H9 (cell line): ENCODE data around the gene NAA60. TPM values are rescaled to one million over a fixed set of nuclear protein-coding genes. Genes with fewer than 3 reads are reported as not detected.

ENCODE experiments used
- DNase-seq: peaks from one replicate; pipeline ENCODE4 v3.0.0-alpha.2; 2017
- H2AFZ ChIP-seq: one replicate; pipeline ENCODE4 v1.6.1; 2013; ENCODE audit warnings: mild to moderate bottlenecking, low read length, control low read depth, moderate library complexity
- H2AK5ac ChIP-seq: 2 replicates; pipeline ENCODE4 v1.6.1; 2013; ENCODE audit warnings: low read length, control low read depth, mixed read lengths; ENCODE audit not compliant: insufficient read length
- H2BK120ac ChIP-seq: one replicate; pipeline ENCODE4 v1.6.1; 2013; ENCODE audit warnings: low read depth, mild to moderate bottlenecking, low read length, control low read depth, inconsistent platforms; ENCODE audit not compliant: poor library complexity, severe bottlenecking
- H2BK12ac ChIP-seq: 2 replicates; pipeline ENCODE4 v1.6.1; 2013; ENCODE audit warnings: low read length, control low read depth, mixed read lengths, low read depth; ENCODE audit not compliant: insufficient read length
- H2BK15ac ChIP-seq: 2 replicates; pipeline ENCODE4 v1.6.1; 2013; ENCODE audit warnings: low read depth, low read length, control low read depth
- H2BK20ac ChIP-seq: one replicate; pipeline ENCODE4 v1.6.1; 2013; ENCODE audit warnings: low read depth, mild to moderate bottlenecking, low read length, control low read depth, inconsistent platforms; ENCODE audit not compliant: poor library complexity, severe bottlenecking
- H2BK5ac ChIP-seq: 2 replicates; pipeline ENCODE4 v1.6.1; 2013; ENCODE audit warnings: low read length, control low read depth, mixed read lengths; ENCODE audit not compliant: insufficient read length
- H3K14ac ChIP-seq: 2 replicates; pipeline ENCODE4 v1.6.1; 2013; ENCODE audit warnings: low read length, control low read depth; ENCODE audit not compliant: insufficient read depth
- H3K18ac ChIP-seq: 2 replicates; pipeline ENCODE4 v1.6.1; 2013; ENCODE audit warnings: low read depth, mild to moderate bottlenecking, mixed read lengths, low read length, control low read depth; ENCODE audit not compliant: insufficient read length
- H3K23ac ChIP-seq: 2 replicates; pipeline ENCODE4 v1.6.1; 2013; ENCODE audit warnings: low read length, control low read depth, mixed read lengths, low read depth; ENCODE audit not compliant: insufficient read length
- H3K23me2 ChIP-seq: 2 replicates; pipeline ENCODE4 v1.6.1; 2013; ENCODE audit warnings: low read depth, mild to moderate bottlenecking, mixed read lengths, low read length, control low read depth; ENCODE audit not compliant: insufficient read length, poor library complexity, severe bottlenecking
- H3K27ac ChIP-seq: 2 replicates; pipeline ENCODE4 v1.5.1; 2013; ENCODE audit warnings: low read length, control low read depth, mixed read lengths, low read depth; ENCODE audit not compliant: insufficient read length
- H3K27me3 ChIP-seq: 2 replicates; pipeline ENCODE4 v1.6.1; 2013; ENCODE audit warnings: low read length, control low read depth, inconsistent platforms; ENCODE audit not compliant: insufficient read depth
- H3K4ac ChIP-seq: 2 replicates; pipeline ENCODE4 v1.6.1; 2013; ENCODE audit warnings: low read depth, mild to moderate bottlenecking, control low read depth, inconsistent platforms, low read length, moderate library complexity
- H3K4me1 ChIP-seq: 2 replicates; pipeline ENCODE4 v1.6.1; 2013; ENCODE audit warnings: low read length, control low read depth, inconsistent platforms; ENCODE audit not compliant: insufficient read depth
- H3K4me2 ChIP-seq: 2 replicates; pipeline ENCODE4 v1.6.1; 2013; ENCODE audit warnings: low read length, control low read depth, mixed read lengths; ENCODE audit not compliant: insufficient read length, insufficient read depth
- H3K56ac ChIP-seq: 2 replicates; pipeline ENCODE4 v1.6.1; 2013; ENCODE audit warnings: low read depth, mild to moderate bottlenecking, mixed read lengths, low read length, control low read depth; ENCODE audit not compliant: insufficient read length
- H3K79me1 ChIP-seq: 2 replicates; pipeline ENCODE4 v1.6.1; 2013; ENCODE audit warnings: low read depth, mild to moderate bottlenecking, moderate library complexity, low read length, control low read depth, inconsistent platforms; ENCODE audit not compliant: insufficient read depth, poor library complexity, severe bottlenecking
- H3K79me2 ChIP-seq: 2 replicates; pipeline ENCODE4 v1.6.1; 2013; ENCODE audit warnings: low read length, control low read depth, inconsistent platforms; ENCODE audit not compliant: insufficient read depth
- H3K9ac ChIP-seq: 2 replicates; pipeline ENCODE4 v1.6.1; 2013; ENCODE audit warnings: low read length, control low read depth, mixed read lengths; ENCODE audit not compliant: insufficient read length; ENCODE audit errors: extremely low read depth
- H3K9me3 ChIP-seq: one replicate; pipeline ENCODE4 v1.6.1; 2013; ENCODE audit warnings: low read depth, low read length, inconsistent platforms; ENCODE audit not compliant: control insufficient read depth
- H3T11ph ChIP-seq: one replicate; pipeline ENCODE4 v1.6.1; 2013; ENCODE audit warnings: mild to moderate bottlenecking, low read length, control low read depth, inconsistent platforms
- H4K20me1 ChIP-seq: one replicate; pipeline ENCODE4 v1.6.1; 2013; ENCODE audit not compliant: control insufficient read depth, insufficient read length, insufficient read depth
- H4K5ac ChIP-seq: 2 replicates; pipeline ENCODE4 v1.6.1; 2013; ENCODE audit warnings: low read depth, mild to moderate bottlenecking, mixed read lengths, low read length, control low read depth; ENCODE audit not compliant: insufficient read length
- H4K8ac ChIP-seq: replicated peaks from 2 replicates; pipeline ENCODE4 v1.6.1; 2013; ENCODE audit warnings: low read length, control low read depth, mixed read lengths, low read depth; ENCODE audit not compliant: insufficient read length
- H4K91ac ChIP-seq: 2 replicates; pipeline ENCODE4 v1.6.1; 2013; ENCODE audit warnings: low read depth, mild to moderate bottlenecking, moderate library complexity, mixed read lengths, low read length, control low read depth; ENCODE audit not compliant: insufficient read length
- H3K27ac Mint-ChIP-seq, 3 experiments: 2 replicates in 2 of 3; 3 replicates in 1 of 3; pipeline ENCODE4 v1.8.0; 2020 to 2021; ENCODE audit warnings: mixed read lengths in 3 of 3, mild to moderate bottlenecking in 1 of 3, moderate library complexity in 1 of 3
- H3K27me3 Mint-ChIP-seq: 2 replicates; pipeline ENCODE4 v1.8.0; 2021; ENCODE audit warnings: low read depth, mild to moderate bottlenecking, moderate library complexity, mixed read lengths
- H3K36me3 Mint-ChIP-seq, 3 experiments: 2 replicates in 2 of 3; 3 replicates in 1 of 3; pipeline ENCODE4 v1.8.0; 2020 to 2021; ENCODE audit warnings: low read depth in 3 of 3, mixed read lengths in 3 of 3; ENCODE audit not compliant: insufficient read depth in 1 of 3
- H3K4me1 Mint-ChIP-seq, 2 experiments: 2 replicates each; pipeline ENCODE4 v1.8.0; 2020; ENCODE audit warnings: mixed read lengths in 2 of 2
- H3K4me3 Mint-ChIP-seq, 2 experiments: 2 replicates in 1 of 2; 3 replicates in 1 of 2; pipeline ENCODE4 v1.8.0; 2020 to 2021; ENCODE audit warnings: mild to moderate bottlenecking in 2 of 2, mixed read lengths in 2 of 2, moderate library complexity in 1 of 2
- H3K9me3 Mint-ChIP-seq, 2 experiments: 2 replicates in 1 of 2; 3 replicates in 1 of 2; pipeline ENCODE4 v1.8.0; 2020; ENCODE audit warnings: mild to moderate bottlenecking in 2 of 2, mixed read lengths in 2 of 2, moderate library complexity in 1 of 2
- WGBS: extraction: QIAGEN DNeasy Blood & Tissue Kit; methylation state at CpG from one replicate; pipeline ENCODE4 v1.1.7; 2013; ENCODE audit warnings: missing lambda C conversion rate, low lambda C conversion rate, mixed read lengths; ENCODE audit not compliant: insufficient read length; ENCODE audit errors: extremely low coverage; 5-methylcytosine and 5-hydroxymethylcytosine counted together
- total RNA-seq: library from RNA; stranded (reverse); gene quantifications from 2 replicates; pipeline ENCODE4 v1.2.1, GENCODE V29; 2021
- TF ChIP-seq, protein P1 (sequence below): fragments of 200-600 bp; sonication (generic); conservative IDR thresholded peaks from 3 replicates; pipeline ENCODE4 v1.8.0; 2021; ENCODE audit warnings: antibody characterized with exemption, mild to moderate bottlenecking

NAA60 gene
- total RNA-seq, 1 experiment from 2014 or later, result 49.3 TPM

DNA sequence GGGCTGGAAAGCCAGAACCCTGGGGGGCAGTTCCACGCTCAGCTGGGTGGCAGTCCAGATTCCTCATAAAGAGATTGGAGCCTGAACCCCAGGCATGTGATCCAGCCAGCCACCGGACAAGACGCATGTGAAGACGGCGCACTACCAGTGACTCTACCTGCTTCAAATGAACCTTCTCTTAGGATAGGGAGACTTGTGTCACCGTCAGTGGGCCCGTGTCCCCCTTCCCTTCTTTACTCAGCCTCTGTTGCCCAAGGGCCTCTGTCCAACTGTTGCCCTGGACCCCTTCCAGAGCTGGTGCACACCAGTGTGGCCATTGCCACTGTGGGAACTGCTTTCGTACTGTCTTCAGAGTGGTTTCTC lies 75.5 kb downstream of the NAA60 start:
- Mint-ChIP-seq H3K4me1 (peaks cover 0 to 6% of the 10 kb centered on the region in 2 experiments; a peak in 2 of 4 replicates), H3K27me3 (no peaks in the 10 kb centered on the region), H3K36me3 (peaks cover 11 to 49% (median 37%) of the 10 kb centered on the region in 3 experiments; a peak in 6 of 7 replicates), H3K27ac (no peak overlapping the region; a peak in 1 of 7 replicates), H3K4me3 (no peak overlapping the region), H3K9me3 (no peaks in the 10 kb centered on the region)
- no peak overlapping the region for H2BK120ac ChIP-seq
- H3T11ph ChIP-seq, result no peak overlapping the region
- no peak overlapping the region for H4K5ac ChIP-seq
- no peak for DNase-seq
- no peak overlapping the region for H2BK5ac ChIP-seq
- H2BK20ac ChIP-seq, result no peak overlapping the region
- no peaks in the 10 kb centered on the region for H3K4me1 ChIP-seq
- H3K23ac ChIP-seq, result no peak overlapping the region
- H3K9me3 ChIP-seq, result no peaks in the 10 kb centered on the region
- no peak overlapping the region for H2BK15ac ChIP-seq
- TF ChIP-seq, protein P1, sequence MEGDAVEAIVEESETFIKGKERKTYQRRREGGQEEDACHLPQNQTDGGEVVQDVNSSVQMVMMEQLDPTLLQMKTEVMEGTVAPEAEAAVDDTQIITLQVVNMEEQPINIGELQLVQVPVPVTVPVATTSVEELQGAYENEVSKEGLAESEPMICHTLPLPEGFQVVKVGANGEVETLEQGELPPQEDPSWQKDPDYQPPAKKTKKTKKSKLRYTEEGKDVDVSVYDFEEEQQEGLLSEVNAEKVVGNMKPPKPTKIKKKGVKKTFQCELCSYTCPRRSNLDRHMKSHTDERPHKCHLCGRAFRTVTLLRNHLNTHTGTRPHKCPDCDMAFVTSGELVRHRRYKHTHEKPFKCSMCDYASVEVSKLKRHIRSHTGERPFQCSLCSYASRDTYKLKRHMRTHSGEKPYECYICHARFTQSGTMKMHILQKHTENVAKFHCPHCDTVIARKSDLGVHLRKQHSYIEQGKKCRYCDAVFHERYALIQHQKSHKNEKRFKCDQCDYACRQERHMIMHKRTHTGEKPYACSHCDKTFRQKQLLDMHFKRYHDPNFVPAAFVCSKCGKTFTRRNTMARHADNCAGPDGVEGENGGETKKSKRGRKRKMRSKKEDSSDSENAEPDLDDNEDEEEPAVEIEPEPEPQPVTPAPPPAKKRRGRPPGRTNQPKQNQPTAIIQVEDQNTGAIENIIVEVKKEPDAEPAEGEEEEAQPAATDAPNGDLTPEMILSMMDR, result no peak
- H3K4me2 ChIP-seq, result no peak overlapping the region
- no peak overlapping the region for H2AK5ac ChIP-seq
- H3K23me2 ChIP-seq, result no peaks in the 10 kb centered on the region
- no peak overlapping the region for H3K18ac ChIP-seq
- H4K20me1 ChIP-seq, result no peaks in the 10 kb centered on the region
- H3K27ac ChIP-seq, result no peak overlapping the region
- no peak overlapping the region for H3K14ac ChIP-seq
- H4K8ac ChIP-seq, result no peak overlapping the region
- no peak overlapping the region for H4K91ac ChIP-seq
- no peaks in the 10 kb centered on the region for H3K79me2 ChIP-seq
- no peak overlapping the region for H3K56ac ChIP-seq
- no peaks in the 10 kb centered on the region for H3K27me3 ChIP-seq
- H2AFZ ChIP-seq, result no peak overlapping the region
- no CpG with 5 or more reads among the region's 8 CpGs for WGBS
- no peak overlapping the region for H3K4ac ChIP-seq
- H2BK12ac ChIP-seq, result no peak overlapping the region
- H3K79me1 ChIP-seq, result no peaks in the 10 kb centered on the region
- H3K9ac ChIP-seq, result no peak overlapping the region
